Measurements from ENCODE around the gene SLC39A10.
"Not testable (repeated sequence)": the region's sequence is repeated elsewhere in the genome, so short reads cannot be mapped to it uniquely, and the experiment has no call there.

The SLC39A10 gene

DNA sequence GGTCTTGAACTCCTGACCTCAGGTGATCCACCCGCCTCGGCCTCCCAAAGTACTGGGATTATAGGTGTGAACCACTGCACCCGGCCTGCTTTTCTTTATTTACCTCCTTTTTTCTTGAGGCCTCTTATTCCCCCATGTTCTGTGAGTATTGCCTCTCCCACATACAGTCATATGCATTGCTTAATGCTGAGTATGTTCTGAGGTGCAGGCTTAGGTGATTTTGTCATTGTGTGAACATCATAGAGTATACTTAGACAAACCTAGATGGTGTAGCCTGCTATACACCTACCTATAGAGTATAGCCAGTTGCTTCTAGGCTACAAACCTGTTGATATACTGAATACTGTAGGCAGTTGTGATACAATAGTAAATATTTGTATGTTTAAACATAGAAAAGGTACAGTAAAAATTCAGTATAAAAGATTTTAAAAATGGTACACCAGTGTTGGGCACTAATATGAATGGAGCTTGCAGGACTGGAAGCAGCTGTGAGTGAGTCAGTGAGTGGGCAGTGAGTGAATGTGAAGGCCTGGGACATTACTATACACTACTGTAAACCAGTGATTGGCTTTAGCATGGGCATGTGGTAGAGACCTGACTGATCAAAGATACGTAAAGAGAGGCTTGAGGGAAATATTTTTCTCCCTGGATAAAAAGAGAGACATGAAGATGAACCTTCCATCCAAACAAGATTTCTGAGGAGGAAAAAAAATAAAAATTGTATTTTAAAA is 17.6 kb downstream of the SLC39A10 start:
- no peak for DNase-seq

DNA sequence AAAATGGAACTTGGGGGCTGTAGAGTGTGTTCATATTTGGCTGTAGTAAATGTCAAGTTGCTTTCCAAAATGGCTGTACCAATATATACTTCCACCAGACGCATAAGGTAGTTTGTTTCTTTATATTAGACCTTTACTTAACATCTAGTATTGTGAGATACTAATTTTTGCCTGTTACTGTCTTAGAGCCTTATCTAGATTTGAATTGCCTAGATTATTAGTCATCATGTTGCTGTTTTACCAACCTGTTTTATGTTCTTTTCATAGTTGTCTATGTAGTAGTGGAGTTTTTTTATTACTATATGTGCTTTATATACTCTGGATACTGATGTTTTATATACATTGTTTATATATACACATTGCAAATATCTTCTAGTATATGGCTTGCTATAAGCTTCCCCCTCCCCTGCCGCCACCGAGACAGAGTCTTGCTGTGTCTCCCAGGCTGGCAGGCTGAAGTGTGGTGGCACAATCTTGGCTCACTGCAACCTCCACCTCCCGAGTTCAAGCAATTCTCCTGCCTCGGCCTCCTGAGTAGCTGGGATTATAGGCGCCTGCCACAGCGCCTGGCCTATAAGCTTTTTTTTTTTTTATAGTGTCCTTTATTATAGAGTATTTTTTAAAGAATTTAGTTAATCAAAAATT is 18.9 kb downstream of the SLC39A10 start:
- DNase-seq, result no peak

DNA sequence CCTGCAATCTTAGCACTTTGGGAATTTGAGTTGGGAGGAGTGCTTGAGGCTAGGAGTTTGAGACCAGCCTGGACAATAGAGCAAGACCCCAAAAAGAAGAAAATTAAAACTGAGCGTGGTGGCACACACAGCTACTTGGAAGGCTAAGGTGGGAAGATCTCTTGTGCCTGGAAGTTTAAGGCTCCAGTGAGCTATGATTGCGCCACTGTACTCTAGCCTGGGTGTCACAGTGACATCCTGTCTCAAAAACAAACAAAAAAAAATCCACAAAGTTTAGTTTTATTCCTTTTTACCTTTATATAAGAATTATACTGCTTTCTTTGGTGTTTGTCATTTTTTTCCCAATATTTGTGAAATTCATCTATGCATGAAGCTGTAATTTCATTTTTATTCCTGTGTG is 20.3 kb downstream of the SLC39A10 start:
- no peak for DNase-seq

DNA sequence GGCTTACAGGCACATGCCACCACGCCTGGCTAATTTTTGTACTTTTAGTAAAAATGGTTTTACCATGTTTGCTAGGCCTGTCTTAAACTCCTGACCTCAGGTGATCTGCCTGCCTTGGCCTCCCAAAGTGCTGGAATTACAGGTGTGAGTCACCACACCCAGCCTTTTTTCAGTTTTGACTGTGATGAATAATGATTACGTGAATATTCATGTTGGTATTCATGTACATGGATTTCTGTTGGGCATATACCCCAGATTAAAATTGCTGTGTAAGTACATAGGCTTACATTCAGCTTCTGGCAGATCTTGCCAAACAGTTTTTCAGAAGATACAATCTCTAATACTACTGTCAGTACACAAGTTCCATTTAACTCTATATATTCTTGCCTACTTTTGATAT is 20.9 kb downstream of the SLC39A10 start:
- no peak for DNase-seq

DNA sequence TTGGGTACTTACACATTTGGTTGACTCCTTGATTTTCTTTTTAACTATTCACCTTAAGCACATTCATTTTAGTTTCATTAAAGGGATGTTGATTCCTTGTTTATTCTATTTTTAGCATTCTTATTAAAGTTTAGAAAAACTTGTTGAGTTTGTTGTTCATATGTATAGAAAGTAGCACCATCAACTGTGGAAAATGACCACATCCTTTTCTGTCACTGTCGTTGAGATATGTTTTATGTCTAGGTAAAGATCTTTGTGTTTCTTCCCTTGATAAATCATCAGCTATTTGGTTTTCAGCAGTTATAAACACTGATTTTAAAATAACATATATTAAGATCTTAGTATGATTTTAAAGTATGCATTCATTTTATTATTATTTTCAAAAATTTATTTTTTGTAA is 25.1 kb downstream of the SLC39A10 start:
- no peak for DNase-seq

DNA sequence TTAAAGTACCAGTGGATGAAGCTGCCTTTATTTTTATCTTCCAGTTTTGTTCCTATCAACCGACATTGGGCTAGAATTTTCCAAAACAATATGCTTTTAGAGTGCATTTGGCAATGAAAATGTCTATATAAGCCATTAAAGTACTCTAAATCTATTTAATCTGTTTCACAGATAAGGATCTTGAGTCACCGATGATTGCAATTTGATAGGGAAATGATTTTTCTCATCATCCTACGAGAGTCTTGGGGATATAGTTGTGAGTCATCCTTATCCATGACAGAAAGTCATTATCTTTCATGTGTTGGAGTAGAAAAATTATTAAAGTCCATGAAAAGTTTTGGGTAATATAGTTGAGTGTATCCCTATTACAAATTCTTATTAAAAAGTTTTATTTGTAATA is 26.1 kb downstream of the SLC39A10 start:
- DNase-seq, result no peak

DNA sequence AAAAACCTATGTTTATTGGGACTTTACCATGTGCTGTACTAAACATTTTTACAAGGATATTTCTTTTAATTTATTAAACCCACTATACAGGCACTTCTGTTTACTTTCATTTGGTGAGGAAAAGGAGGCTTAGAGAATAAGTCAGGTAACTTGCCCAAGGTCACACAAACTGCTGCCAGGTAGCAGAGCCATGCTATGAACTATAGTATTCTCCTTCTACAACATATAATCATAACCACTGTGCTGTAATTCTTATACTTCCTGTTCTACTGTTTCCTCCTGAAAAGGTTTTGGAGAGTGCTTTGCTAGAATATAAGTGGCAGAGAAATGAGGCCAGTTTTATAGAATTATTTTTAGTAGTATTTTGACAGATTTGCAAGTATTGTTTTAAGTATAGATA is 29.5 kb downstream of the SLC39A10 start:
- DNase-seq, result no peak

DNA sequence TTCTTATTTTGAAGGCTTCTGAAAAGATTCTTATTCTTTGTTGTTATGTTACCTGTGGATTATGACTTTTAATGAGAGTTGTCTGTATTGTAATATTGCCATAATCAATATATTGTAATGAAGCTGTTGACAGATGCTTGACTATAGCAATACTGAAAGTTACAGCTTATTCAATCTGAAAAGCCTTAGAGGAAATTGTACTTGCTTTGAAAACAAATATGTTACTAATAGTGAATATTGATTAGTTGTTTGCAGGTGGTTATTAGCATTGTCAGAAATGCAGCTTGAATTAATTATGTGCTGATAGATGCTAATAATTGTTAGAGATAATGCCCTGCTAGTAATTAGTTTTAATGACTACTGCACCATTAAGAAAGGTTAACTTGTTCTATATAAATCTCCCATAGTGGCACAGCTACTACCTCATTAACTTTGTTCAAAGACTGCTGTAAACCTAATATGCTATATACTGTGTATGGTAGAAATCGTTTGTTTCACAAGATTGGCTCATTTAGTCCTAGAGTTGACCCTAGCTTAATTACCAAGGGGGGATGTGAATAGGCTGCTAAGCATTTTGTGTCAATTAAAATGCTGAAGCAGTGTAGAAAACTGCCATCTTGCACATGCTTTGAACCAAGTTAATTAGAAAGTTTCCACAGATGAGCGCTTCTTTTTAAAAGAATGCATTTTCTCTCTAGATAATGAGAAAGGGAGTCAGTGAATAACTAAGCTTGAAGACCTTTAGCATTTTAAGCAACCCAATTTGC is 30.5 kb downstream of the SLC39A10 start:
- no peak for DNase-seq

DNA sequence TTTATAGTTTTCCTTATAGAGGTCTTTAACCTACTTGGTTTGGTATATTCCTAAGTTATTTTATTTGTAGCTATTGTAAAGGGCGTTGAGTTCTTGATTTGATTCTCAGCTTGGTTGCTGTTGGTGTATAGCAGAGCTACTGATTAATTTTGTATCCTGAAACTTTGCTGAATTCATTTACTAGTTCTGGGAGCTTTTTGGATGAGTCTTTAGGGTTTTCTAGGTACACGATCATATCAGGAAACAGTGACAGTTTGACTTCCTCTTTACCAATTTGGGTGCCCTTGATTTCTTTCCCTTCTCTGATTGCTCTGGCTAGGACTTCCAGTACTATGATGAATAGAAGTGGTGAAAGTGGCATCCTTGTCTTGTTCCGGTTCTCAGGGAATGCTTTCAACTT is 35.5 kb downstream of the SLC39A10 start:
- DNase-seq, result not testable (repeated sequence)

DNA sequence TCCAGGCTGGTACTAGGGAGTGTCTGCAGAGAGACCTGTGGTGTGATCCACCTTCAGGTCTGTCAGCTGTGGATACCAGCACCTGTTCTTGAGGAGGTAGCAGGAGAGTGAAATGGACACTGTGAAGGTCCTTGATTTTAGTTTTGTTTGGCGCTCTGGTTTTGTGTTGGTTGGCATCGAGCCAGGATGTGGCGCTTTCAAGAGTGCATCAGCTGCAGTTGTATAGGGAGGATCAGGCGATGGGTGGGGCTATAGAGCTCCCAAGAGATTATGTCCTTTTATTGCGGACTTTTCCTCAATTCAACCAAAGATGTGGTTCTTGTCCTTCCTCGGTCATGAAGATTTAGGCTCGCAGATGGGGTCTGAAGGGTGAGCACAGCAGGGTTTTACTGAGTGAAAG is 37.5 kb downstream of the SLC39A10 start:
- no peak for DNase-seq

DNA sequence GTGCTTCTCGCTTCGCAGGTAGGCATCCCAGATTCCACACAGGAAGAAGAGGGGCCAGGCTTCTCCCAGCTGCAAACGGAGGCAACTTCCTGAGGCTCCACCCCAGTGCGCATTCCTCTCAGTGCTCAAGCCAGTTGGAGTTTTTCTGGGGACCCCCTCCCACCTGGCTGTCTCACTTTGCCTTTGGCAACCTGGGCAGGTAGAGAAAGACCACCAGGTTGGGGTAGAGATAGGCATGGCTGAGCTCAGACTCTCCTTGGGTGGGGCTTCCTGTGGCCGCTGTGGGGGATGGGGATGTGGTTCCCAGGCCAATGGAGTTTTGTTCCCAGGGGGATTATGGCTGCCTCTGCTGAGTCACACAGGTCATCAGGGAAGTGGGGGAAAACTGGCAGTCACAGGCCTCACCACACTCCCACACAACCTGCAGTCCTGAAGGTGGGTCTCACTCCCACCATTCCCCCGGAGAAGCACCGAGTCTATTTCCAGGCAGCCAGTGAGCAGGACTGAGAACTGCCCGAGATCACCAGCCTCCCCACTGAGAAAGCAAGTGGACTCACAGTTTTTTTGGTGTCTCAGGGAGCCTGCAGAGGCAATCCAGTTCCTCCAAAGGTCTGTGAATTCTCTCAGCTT is 38.1 kb downstream of the SLC39A10 start:
- DNase-seq, result no peak

DNA sequence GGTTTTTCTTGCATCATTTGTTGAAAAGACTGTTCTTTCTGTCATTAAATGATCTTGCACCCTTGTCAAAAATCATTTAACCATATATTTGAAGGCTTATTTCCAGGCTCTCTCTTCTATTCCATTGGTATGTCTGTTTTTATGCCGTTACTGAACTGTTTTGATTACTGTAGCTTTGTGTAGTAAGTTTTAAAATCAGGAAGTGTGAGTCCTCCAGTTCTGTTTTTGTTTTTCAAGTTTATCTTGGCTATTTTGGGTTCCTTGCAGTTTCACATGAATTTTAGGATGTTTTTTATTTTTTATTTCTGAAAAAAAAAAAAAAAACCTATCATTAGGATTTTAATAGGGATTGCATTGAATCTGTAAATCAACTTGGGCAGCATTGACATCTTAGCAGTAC is 39.0 kb downstream of the SLC39A10 start:
- DNase-seq, result no peak

DNA sequence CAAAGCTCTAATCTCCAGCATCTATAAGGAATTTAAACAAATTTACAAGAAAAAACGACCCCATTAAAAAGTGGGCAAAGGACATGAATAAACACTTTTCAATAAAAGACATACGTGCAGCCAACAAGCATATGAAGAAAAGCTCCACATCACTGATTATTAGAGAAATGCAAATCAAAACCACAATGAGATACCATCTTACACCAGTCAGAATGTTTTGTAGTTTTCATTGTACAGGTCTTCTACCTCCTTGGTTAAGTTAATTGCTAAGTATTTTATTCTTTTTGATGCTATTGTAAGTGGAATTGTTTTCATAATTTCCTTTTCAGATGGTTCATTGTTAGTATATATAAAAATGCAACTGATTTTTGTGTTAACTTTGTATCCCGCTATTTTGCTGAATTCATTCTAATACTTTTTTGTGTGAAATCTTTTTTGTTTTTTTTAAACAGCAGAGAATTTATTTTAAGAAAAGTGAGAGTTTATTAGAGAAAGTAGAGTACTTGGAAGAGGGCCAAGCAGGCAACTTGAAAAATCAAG is 40.7 kb downstream of the SLC39A10 start:
- no peak for DNase-seq

DNA sequence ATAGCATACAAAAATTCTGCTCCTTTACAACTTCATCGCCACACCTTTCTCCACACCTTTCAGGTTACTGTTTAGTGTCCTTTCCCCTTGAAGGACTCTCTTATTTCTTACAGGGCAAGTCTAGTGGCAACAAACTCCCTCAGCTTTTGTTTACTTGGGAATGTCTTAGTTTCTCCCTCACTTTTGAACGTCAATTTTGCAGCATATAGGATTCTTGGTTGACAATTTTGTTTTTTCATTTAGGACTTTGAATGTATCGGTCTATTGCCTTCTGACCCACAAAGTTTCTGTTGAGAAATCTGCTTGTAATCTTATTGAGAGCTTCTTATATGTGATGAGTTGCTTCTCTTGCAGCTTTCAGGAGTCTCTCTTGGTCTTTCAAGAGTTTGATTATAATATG is 43.5 kb downstream of the SLC39A10 start:
- DNase-seq, result no peak

DNA sequence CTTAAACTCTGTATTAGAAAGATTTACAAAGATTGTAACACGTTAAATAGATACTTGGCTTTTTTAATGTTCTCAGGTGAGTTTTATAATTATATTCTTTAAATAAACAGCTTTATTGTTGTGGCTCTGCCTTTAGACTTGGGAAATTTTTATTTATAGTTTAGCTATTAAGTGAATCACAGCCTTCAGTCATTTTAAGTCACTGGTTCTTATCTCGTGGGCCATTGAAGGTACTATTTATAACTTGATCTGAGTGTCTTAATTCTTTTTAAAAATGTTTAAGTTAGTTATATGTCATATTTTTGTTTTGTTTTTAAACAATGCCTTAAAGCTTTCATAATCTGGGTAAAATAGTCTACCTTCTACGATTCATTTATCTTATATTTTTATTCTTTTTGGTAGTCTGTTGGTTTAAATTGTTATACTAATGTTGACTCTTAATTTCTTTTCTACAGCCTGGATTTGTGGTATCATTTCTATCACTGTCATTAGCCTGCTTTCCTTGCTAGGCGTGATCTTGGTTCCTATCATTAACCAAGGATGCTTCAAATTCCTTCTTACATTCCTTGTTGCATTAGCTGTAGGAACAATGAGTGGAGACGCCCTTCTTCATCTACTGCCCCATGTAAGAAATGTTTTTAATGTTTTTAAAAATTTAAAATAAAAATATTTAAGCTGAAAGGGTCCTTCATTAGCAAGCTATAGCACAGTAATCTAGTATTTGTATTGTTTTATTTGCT is 49.3 kb downstream of the SLC39A10 start:
- DNase-seq, result no peak

DNA sequence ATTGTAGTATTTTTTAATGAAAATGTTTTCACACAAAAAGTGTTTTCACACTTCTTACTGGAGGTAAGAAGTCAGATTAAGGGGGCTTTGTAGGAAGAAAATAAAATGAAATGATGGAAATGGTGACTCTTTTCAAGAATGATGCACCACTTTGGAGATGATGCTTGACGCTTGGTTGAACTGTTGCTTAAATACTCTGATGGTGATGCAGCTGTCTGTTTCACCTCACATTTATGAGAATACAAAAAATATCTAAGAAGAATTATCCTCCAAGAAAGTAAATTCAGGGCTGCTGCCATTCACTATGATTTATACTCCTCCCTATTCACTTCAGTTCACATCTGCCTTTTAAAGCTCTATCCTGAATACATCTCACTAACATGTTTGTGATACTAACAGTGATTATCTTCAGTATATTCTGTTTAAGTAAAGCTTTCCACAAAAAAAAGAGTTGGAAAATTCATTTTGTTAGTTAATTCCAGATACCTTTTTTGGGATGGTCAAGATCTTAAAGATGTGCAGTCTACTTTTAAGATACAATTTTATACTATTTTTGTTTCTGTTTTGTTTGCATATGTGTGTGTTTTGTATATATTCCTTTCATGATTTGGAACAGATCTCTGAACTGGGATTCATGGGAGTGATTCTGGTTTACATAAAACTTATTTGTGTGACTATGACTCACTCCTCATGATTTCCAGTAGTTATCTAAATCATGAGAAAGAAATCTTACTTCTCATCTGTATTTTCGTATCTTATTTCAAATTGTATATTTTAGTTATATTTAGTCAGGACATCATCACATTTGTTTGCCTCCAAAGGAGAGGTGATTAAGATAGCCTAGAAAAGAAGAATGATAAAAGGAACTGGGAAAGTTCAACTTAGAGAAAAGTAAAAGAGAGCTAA is 53.1 kb downstream of the SLC39A10 start:
- DNase-seq, result no peak

DNA sequence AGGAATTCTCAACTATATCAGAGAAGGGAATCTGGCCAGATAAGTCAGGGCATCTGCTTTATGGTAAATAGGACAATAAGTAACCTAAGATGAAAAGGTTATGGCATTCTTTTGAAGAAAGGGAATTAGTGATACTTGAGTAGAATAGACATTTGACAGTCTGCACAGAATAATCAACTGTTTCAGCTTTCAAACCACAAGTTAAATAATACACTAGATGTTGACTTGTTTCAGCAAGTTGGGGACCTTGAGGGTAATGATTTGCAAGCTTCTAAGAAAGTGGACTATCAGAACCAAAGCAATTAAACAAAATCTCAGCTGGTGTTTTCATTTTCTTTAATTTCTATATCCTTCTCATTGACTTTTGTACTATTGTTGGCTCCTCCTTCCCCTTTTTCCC is 54.5 kb downstream of the SLC39A10 start:
- DNase-seq, result no peak

DNA sequence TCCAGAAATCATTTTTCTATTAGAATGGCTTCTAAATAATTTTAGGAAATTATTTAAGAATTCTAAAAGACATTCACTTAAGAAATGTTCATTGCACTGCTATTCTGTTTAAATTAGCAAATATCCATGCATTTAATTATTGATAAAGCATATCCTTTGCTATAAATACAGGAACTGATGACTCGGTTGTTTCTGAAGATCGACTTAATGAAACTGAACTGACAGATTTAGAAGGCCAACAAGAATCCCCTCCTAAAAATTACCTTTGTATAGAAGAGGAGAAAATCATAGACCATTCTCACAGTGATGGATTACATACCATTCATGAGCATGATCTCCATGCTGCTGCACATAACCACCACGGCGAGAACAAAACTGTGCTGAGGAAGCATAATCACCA is 59.4 kb downstream of the SLC39A10 start:
- no peak for DNase-seq

DNA sequence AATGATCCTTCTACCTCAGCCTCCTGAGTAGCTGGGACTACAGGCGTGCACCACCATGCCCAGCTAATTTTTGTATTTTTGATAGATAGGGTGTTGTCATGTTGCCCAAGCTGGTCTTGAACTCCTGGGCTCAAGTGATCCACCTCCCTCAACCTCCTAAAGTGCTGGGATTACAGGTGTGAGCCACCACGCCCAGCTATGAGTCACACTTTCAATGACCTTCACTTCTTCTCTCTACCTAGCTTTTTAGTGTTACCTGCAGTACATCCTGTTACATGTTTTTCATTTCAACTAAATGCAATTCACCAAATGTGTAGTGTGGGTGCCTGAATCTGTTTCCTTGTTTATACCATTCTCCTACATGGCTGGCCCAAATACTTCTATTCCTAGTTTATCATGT is 64.0 kb downstream of the SLC39A10 start:
- DNase-seq, result no peak

DNA sequence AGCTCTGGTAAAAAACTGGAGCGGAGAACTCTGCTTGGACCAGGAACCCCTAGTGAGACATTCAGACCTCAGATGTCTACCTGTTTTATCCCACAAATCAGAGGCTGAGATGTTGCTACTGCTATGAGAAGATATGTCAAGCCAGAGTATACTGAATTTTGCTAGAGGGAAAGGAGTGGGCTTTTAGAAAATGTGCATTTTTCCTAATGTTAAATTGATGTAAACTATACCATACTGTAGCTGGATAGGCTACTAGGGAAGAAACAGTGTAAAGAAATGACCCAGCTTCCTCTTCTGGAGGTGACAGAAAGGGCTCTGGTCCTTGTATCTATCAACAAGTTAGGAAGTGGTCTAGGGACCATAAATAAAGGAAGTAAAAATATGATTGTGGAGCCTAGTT is 65.0 kb downstream of the SLC39A10 start:
- DNase-seq, result no peak

DNA sequence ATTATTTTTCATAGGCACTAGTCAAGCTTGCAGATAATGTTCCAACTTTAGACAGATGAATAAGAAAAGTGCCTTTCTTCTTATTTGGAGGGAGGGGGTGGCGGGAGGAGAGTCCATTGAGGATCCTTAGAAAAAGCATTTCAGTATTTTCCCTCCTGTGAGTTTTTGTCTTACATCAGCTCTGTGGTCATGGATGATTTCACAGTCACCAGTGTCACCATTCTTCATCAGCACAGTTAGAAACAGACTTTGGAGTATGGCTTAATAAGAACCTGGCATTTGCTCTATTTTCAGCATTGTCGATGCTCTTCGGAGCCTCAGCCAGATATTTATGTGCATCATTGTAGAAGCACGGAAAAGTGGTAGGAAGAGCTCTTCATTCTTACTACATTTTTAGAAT is 70.1 kb downstream of the SLC39A10 start:
- no peak for DNase-seq

DNA sequence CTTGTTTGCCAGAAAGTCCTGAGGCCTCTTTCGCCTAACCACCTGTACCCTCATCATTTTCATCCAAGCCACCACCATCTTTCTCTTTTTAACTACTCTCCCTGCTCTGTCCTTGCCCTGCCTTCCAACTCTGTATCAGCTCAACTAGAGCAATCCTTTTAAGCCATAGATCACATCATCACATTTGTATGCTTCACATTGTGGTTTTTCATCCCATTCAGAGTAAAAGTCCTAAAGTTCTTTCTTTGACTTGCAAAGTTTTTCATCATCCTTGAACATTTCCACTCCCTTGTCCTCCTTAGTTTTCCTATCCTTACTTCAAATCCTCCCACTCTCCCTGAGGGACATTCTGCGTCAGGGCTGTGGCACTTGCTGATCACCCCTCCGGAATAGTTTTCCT is 73.9 kb downstream of the SLC39A10 start:
- no peak for DNase-seq
